Measurements from ENCODE around the gene NEO1.
"Not testable (repeated sequence)": the region's sequence is repeated elsewhere in the genome, so short reads cannot be mapped to it uniquely, and the experiment has no call there.

The NEO1 gene

GRCh38 chr15:73176598-73176997 lies 124.3 kb downstream of the NEO1 start:
- in situ Hi-C loops (cut with MboI; ENCODE audit: low sequenced_read_pairs) = no loop called here

GRCh38 chr15:73183071-73183470 lies 130.8 kb downstream of the NEO1 start:
- in situ Hi-C loops (cut with MboI; ENCODE audit: low sequenced_read_pairs) = no loop called here

DNA sequence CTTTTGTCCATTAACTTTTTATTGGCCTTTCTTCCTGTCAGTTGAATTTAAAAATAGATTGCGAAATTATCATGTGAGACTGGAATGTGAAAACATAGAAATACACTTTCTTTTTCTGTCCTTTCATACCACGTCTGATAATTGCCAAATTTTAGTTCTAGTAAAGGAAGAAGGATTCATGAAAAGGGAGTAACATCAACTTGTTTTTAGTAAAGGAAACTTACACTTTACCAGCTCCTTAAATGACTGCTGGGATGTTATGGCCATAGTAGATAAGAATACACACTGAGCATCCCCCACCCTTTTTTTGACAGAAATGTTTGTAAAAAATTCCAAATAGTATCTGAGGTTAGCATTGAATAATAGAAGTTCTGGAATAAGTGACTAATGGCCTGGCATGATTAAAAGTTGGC lies 137.9 kb downstream of the NEO1 start:
- in situ Hi-C loops (cut with MboI; ENCODE audit: low sequenced_read_pairs) = no loop called here

GRCh38 chr15:73195166-73195565 lies 142.9 kb downstream of the NEO1 start:
- in situ Hi-C loops (cut with MboI; ENCODE audit: low sequenced_read_pairs) = no loop called here

GRCh38 chr15:73196113-73196512 lies 143.8 kb downstream of the NEO1 start:
- in situ Hi-C loops (cut with MboI; ENCODE audit: low sequenced_read_pairs) = no loop called here

- in situ Hi-C loops (cut with MboI; ENCODE audit: low sequenced_read_pairs) = no loop called here
Observed at GRCh38 chr15:73200339-73200738, 148.1 kb downstream of the NEO1 start.

- in situ Hi-C loops (cut with MboI; ENCODE audit: low sequenced_read_pairs) = no loop called here
Observed at GRCh38 chr15:73210630-73211029, 158.4 kb downstream of the NEO1 start.

DNA sequence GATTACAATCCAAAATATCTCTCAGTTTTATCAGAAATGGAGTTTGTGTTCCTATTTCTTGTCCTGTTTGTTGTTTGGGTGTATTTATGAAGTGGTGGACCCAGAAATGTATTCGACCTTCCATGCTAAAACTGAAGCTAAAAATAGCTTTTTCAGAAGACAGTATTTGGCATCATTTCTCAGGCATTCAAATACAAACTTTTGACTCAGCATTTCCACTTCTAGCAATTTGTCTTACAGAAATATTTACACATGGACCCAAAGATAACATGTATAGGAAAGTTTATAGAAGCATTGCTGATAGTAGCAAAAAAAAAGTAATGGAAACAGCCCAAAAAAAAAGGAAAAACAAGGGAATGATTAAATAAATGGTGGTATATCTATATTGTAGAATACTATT lies 160.2 kb downstream of the NEO1 start:
- in situ Hi-C loops (cut with MboI; ENCODE audit: low sequenced_read_pairs) = no loop called here

GRCh38 chr15:73221450-73221849 lies 169.2 kb downstream of the NEO1 start:
- in situ Hi-C loops (cut with MboI; ENCODE audit: low sequenced_read_pairs) = not testable (repeated sequence)

GRCh38 chr15:73225358-73226015 lies 173.2 kb downstream of the NEO1 start:
- in situ Hi-C loops (cut with MboI; ENCODE audit: low sequenced_read_pairs) = no loop called here

DNA sequence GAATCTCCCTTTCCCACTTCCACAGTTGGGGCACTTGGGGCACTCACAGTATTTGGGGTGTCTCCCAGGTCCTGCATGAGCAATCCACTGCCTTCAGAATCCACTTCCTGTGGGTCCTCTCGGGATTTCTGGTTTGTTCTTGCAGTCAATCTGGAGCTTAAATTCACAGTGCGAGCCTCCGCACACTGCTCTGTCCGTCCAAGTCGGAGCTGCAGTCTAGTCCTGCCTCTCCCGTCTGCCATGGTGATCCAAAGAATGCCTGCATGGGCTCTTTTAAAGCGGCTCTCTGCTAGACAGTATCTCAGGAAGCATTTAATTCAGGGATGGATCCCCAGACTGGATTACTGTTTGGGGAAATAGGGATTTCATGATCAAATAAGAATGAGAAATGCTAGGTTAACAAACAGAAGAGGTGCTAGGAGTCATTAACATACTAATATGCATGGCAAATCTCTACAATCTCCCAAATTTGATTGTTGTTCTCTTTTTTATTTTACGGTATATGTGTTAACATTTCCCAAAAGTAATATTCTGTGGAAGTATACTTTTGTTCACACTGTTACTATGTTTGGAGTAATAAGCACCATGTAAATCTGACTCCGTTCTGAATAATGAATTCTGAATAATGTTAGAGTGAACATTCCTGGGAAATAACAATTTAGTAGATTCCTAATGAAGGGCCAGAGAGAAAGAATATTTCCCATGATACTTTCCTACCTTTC lies 174.0 kb downstream of the NEO1 start:
- in situ Hi-C loops (cut with MboI; ENCODE audit: low sequenced_read_pairs) = no loop called here

DNA sequence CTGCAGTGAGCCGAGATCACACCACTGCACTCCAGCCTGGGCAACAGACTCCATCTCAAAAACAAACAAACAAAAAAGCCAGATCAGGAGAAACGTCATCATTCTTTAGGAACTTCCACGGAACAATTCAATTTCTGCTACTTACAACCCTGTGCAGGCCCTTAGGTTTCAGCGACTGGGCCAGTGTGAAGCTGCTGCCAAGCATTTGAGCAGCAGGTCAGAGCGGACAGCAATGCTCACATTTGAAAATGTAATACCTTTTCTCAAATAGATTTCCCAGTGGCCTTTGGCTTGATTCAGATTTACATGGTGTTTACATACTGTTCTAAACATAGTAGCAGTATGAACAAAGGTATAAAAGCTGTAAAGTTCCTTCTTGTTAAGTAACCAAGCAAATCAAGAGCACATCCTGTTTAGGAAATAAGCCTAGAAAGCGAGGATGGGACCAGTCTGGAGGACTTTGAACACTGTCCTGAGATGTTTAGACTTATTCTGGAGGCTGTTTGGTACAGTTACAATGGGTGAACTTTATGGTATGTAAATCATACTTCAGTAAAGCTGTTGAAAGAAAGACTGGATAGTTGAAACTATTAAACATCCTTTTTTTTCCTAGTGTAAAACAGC lies 175.3 kb downstream of the NEO1 start:
- in situ Hi-C loops (cut with MboI; ENCODE audit: low sequenced_read_pairs) = no loop called here

DNA sequence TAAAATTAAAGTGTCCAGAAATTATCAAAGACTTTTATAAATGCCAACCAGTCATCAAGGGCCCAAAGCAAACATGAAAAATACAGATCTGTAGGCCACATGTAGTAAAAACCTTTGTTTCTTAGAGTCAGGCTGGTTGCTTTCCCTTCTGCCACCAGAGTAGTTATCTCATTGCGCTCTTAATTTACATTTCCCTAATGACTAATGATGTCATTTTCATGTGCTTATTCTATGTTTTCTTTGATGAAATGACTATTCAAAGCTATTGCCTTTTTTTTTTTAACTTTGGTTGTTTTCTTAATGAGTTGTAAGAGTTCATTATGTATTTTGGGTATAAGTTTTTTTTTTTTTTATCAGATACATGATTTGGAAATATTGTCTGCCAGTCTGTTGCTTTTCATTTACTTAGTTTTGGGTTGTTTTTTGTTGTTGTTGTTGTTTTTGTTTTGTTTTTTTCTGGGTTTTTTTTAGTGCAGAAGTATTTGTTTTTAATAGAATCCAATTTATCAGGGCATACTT lies 175.9 kb downstream of the NEO1 start:
- in situ Hi-C loops (cut with MboI; ENCODE audit: low sequenced_read_pairs) = no loop called here

DNA sequence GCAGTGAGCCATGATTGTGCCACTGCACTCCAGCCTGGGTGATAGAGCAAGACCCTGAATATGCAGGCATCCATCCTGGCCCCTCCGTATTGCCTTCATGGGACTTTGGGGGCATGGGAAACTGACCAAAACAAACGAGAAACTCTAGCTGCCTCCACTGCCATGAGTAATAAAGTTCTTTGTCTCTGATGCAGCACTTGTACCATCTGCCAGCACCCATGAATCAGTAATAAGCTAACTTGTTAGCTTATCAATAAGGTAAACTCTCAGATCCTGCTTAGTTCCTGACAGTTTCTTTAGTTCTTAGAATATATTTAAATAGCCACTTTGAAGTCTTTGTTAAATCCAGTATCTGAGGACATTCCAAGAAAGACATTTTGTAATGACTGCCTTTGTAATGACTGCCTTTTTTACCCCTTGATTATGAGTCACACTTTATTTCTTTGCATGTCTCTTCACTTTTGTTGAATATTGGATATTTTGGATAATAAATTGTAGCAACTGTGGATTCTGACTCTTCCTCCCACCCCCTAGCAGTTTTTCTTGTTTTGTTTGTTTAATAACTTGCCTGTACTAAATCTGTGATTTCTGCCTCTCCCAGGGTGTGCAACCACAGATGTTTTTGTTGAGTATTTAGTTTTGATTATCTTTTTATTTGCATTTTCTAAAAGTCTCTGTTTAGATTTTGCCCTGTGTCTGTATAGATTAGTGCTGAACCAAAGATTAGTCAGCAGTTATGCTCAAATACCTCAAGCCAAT lies 179.6 kb downstream of the NEO1 start:
- in situ Hi-C loops (cut with MboI; ENCODE audit: low sequenced_read_pairs) = no loop called here

DNA sequence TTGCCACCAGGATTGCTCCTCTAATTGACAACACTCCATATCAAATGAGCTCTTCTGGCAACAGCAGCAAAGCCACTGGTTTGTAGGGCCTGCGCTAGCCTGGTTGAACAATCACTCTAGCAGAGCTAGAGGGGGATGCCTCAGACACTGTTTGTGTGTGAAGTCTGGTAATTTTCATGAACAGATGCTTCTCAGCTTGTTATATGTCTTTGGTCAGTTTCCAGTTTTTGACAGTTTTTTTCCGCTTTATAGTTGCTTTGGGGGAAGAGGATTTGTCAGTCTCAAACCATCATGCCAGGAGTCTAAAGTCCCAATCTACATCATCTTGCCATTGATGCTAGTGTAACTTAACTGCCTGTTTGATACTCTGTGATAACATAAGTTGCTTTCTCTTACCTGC lies 180.5 kb downstream of the NEO1 start:
- in situ Hi-C loops (cut with MboI; ENCODE audit: low sequenced_read_pairs) = no loop called here

DNA sequence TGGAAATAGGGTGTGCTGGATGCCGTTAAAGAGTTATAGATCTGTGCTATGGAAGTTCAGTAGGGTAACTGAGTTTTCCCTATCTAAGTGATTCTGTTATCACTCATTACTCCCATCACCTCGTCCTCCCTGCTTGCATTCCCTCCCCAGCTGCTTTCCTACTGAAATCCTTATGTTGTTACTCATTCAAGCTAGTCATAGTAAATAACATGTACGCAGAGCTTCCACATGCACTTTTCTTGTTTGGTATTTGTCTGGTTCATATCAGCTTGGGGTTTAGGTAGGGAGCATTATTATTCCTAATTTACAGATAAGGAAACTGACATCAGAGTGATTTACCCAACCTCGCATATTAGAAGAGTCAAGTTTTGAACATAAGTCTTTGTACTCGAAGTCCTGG lies 181.4 kb downstream of the NEO1 start:
- in situ Hi-C loops (cut with MboI; ENCODE audit: low sequenced_read_pairs) = no loop called here

- in situ Hi-C loops (cut with MboI; ENCODE audit: low sequenced_read_pairs) = no loop called here
Observed at GRCh38 chr15:73237910-73238309, 185.6 kb downstream of the NEO1 start.

- in situ Hi-C loops (cut with MboI; ENCODE audit: low sequenced_read_pairs) = no loop called here
Observed at GRCh38 chr15:73239564-73240215, 187.4 kb downstream of the NEO1 start.

DNA sequence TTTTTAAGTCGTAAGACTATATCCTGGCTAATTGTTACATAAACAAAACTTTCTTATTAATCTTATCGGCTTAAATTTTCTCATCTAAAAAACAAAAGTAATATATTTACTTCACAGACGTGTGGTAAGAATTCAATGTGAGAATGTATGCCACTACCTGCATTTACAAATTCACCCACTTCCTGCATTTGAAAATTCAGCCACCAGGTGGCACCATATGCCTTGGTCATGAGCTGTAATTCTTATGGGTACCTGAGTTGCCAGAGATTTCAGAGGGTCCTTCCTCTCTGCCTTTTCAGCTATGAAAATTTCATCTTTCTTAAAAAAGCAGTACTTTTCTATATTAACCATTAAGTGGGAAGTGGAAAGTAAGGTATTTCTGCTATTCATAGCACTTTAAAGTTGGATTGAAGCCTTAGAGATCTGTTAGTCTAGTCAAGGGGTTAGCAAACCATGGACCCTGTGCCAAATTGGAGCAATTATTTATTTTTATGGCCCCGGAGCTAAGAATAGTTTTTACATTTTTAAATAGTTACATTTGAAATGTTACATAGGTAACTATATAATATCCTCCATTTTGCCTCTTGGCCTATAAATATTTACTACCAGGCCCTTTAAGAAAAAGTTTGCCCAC lies 188.7 kb downstream of the NEO1 start:
- in situ Hi-C loops (cut with MboI; ENCODE audit: low sequenced_read_pairs) = no loop called here

GRCh38 chr15:73244333-73244732 lies 192.1 kb downstream of the NEO1 start:
- in situ Hi-C loops (cut with MboI; ENCODE audit: low sequenced_read_pairs) = no loop called here

All from HL-60/S4 treated with retinoic acid at 250 ng/mL for 4 days and 3 days (cell line).